Measurements from ENCODE around the gene KCNJ1. TPM values are rescaled to one million over a fixed set of nuclear protein-coding genes. Genes with fewer than 3 reads are reported as not detected.

Gene KCNJ1
- total and polyA plus RNA-seq, 2 donors (not counting 1 experiment from before 2014, with no cell fraction given), result not detected

GRCh38 chr11:128895526-128895925 lies 28.4 kb upstream of the KCNJ1 start:
- Histone ChIP-seq H3K4me1 (ENCODE audit: control insufficient read depth, extremely low read depth, insufficient read depth, low read length) (no peaks in the 10 kb centered on the region), H3K36me3 (ENCODE audit: control insufficient read depth, insufficient read depth, low read length) (no peaks in the 10 kb centered on the region), H3K79me2 (ENCODE audit: control insufficient read depth, insufficient read depth, low read length) (no peaks in the 10 kb centered on the region), H3K27ac (ENCODE audit: insufficient read depth, low read length) (no peak overlapping the region), H3K4me2 (ENCODE audit: extremely low read depth, insufficient read depth, low read length) (no peak overlapping the region), H3K27me3 (ENCODE audit: control insufficient read depth, insufficient read depth, low read length) (no peaks in the 10 kb centered on the region), H4K20me1 (ENCODE audit: control insufficient read depth, extremely low read depth, insufficient read depth, low read length) (no peaks in the 10 kb centered on the region), H3K9ac (ENCODE audit: insufficient read depth, low read length) (no peak overlapping the region), H2AFZ (ENCODE audit: low read length) (no peak overlapping the region), H3K4me3 (replicated peaks in 1 of 4; ENCODE audit: control extremely low read depth in 1 of 4, insufficient read depth in 1 of 4, low read depth in 3 of 4, low read length in 4 of 4) (no peak overlapping the region), H3K9me3 (ENCODE audit: control insufficient read depth, insufficient read depth, low read depth, low read length) (no peaks in the 10 kb centered on the region)
- TF ChIP-seq, protein P1, sequence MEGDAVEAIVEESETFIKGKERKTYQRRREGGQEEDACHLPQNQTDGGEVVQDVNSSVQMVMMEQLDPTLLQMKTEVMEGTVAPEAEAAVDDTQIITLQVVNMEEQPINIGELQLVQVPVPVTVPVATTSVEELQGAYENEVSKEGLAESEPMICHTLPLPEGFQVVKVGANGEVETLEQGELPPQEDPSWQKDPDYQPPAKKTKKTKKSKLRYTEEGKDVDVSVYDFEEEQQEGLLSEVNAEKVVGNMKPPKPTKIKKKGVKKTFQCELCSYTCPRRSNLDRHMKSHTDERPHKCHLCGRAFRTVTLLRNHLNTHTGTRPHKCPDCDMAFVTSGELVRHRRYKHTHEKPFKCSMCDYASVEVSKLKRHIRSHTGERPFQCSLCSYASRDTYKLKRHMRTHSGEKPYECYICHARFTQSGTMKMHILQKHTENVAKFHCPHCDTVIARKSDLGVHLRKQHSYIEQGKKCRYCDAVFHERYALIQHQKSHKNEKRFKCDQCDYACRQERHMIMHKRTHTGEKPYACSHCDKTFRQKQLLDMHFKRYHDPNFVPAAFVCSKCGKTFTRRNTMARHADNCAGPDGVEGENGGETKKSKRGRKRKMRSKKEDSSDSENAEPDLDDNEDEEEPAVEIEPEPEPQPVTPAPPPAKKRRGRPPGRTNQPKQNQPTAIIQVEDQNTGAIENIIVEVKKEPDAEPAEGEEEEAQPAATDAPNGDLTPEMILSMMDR (conservative IDR thresholded peaks at IDR 0.05 in 1 of 2, IDR thresholded peaks at IDR 0.05 in 1 of 2; ENCODE audit: low read depth in 1 of 2, low read length in 2 of 2), result no peak
- no peak for TF ChIP-seq EZH2 (IDR thresholded peaks at IDR 0.05; ENCODE audit: low read length, missing control alignments)
- DNase-seq (ENCODE audit: low read depth in 2 of 2), result no peak

- Histone ChIP-seq H3K4me1 (ENCODE audit: control insufficient read depth, extremely low read depth, insufficient read depth, low read length) (no peaks in the 10 kb centered on the region), H3K36me3 (ENCODE audit: control insufficient read depth, insufficient read depth, low read length) (no peaks in the 10 kb centered on the region), H3K27me3 (ENCODE audit: control insufficient read depth, insufficient read depth, low read length) (no peaks in the 10 kb centered on the region), H3K79me2 (ENCODE audit: control insufficient read depth, insufficient read depth, low read length) (no peaks in the 10 kb centered on the region), H3K4me2 (ENCODE audit: extremely low read depth, insufficient read depth, low read length) (no peak overlapping the region), H3K9me3 (ENCODE audit: control insufficient read depth, insufficient read depth, low read depth, low read length) (no peaks in the 10 kb centered on the region), H4K20me1 (ENCODE audit: control insufficient read depth, extremely low read depth, insufficient read depth, low read length) (no peaks in the 10 kb centered on the region), H2AFZ (ENCODE audit: low read length) (no peak overlapping the region), H3K27ac (ENCODE audit: insufficient read depth, low read length) (no peak overlapping the region), H3K9ac (ENCODE audit: insufficient read depth, low read length) (no peak overlapping the region), H3K4me3 (replicated peaks in 1 of 4; ENCODE audit: control extremely low read depth in 1 of 4, insufficient read depth in 1 of 4, low read depth in 3 of 4, low read length in 4 of 4) (no peak overlapping the region)
- no peak for DNase-seq (ENCODE audit: low read depth in 2 of 2)
- TF ChIP-seq, protein P1 (conservative IDR thresholded peaks at IDR 0.05 in 1 of 2, IDR thresholded peaks at IDR 0.05 in 1 of 2; ENCODE audit: low read depth in 1 of 2, low read length in 2 of 2), result no peak
- no peak for TF ChIP-seq EZH2 (IDR thresholded peaks at IDR 0.05; ENCODE audit: low read length, missing control alignments)
These were observed 27.6 kb upstream of the KCNJ1 start for GRCh38 chr11:128894685-128895084.

- Histone ChIP-seq H4K20me1 (ENCODE audit: control insufficient read depth, extremely low read depth, insufficient read depth, low read length) (no peaks in the 10 kb centered on the region), H3K4me3 (replicated peaks in 1 of 4; ENCODE audit: control extremely low read depth in 1 of 4, insufficient read depth in 1 of 4, low read depth in 3 of 4, low read length in 4 of 4) (no peak overlapping the region), H3K79me2 (ENCODE audit: control insufficient read depth, insufficient read depth, low read length) (no peaks in the 10 kb centered on the region), H3K4me2 (ENCODE audit: extremely low read depth, insufficient read depth, low read length) (no peak overlapping the region), H2AFZ (ENCODE audit: low read length) (no peak overlapping the region), H3K27ac (ENCODE audit: insufficient read depth, low read length) (no peak overlapping the region), H3K9ac (ENCODE audit: insufficient read depth, low read length) (no peak overlapping the region), H3K27me3 (ENCODE audit: control insufficient read depth, insufficient read depth, low read length) (no peaks in the 10 kb centered on the region), H3K9me3 (ENCODE audit: control insufficient read depth, insufficient read depth, low read depth, low read length) (no peaks in the 10 kb centered on the region), H3K36me3 (ENCODE audit: control insufficient read depth, insufficient read depth, low read length) (no peaks in the 10 kb centered on the region), H3K4me1 (ENCODE audit: control insufficient read depth, extremely low read depth, insufficient read depth, low read length) (no peaks in the 10 kb centered on the region)
- TF ChIP-seq, protein P1 (conservative IDR thresholded peaks at IDR 0.05 in 1 of 2, IDR thresholded peaks at IDR 0.05 in 1 of 2; ENCODE audit: low read depth in 1 of 2, low read length in 2 of 2), result no peak
- TF ChIP-seq EZH2 (IDR thresholded peaks at IDR 0.05; ENCODE audit: low read length, missing control alignments), result no peak
- DNase-seq (ENCODE audit: low read depth in 2 of 2), result no peak
These were observed 27.2 kb upstream of the KCNJ1 start for GRCh38 chr11:128894286-128894681.
